LHCN-M2 (cell line): ENCODE data around the gene HDAC4. TPM values are rescaled to one million over a fixed set of nuclear protein-coding genes. Genes with fewer than 3 reads are reported as not detected.

Source experiments
- DNase-seq: peaks from one replicate; pipeline ENCODE4 v3.0.0-alpha.2; 2012; ENCODE audit warnings: low read depth
- total RNA-seq: library from RNA; depleted of rRNA; stranded (reverse); fragments of >200 nt; gene quantifications from 2 replicates; pipeline ENCODE4 v1.2.3, GENCODE V29; 2014

The HDAC4 gene
- total RNA-seq, 1 experiment from 2014 or later, result 26.8 TPM

- DNase-seq, result no peak
Measured at GRCh38 chr2:239297142-239298004, 103.4 kb downstream of the HDAC4 start.

DNA sequence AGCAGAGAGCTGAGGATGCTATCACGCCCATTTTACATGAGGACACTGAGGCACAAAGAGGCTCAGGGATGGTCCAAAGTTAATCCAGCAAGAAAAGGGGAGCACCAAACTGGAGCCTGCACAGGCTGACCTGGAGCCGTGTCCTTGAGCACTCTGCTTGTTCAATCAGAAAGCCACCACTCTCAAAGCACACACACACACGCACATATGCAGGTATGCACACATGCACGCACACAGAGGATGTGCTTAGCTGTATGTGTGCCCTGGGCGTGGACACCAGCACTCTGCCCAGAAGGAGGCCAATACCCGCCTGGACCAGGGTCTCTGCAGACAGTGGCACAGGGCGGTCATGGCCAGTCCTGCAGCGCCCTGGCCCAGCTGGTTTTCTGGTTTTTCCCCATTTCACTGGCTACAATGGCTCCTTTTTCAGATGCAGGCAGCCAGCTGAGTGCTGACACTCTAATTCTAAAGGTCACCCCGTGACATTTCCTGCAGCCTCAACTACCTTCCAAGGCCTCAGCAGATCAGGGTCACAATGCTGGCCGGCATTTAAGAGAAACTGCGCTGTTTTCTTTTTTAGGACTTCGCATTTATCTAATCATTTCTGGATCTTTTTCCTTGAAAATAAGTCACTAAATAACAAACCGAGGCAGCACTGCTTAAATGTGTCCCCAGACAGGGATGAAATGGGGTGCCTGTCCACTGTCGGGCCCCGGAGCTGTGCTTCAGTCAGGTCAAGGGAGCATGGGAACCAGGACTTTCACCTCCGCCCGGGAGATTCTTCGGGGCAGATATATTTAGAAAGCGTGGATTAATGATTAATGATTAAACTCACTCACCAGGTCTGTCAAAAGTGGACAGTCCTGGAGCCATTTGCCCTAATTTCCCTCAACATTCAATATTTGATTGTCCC, 104.5 kb downstream of the HDAC4 start:
- no peak for DNase-seq

DNA sequence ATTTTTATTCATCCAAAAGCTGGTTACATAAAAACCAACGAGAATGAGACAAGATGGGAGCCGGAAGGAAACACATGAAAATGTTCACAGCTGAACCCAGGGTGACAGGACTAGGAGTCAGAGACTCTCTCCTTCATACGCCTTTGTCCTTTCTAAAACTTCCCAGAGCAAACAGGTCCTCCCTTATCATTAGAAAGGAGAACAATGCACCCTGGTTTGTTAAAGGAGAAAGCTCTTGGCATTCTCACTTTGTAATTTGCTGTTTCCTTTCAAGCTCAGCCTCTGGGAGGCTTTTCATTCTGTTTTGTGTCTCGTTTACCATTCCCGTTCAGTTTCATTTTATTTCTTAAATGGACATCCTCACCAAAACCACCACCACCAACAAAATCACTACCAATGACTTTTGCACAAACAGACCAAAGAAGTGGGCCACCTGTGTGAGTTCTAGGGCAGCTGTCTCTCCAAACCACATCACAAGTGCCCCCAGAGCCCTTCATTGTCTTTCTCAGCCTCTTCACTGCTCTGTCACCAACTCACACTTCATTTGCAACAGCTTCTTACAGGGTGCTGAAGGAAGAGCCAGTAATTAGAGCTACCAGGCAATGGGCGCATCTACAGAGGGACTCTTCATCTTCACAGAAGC, 105.3 kb downstream of the HDAC4 start:
- no peak for DNase-seq

- DNase-seq, result no peak
Measured at GRCh38 chr2:239294571-239295054, 106.2 kb downstream of the HDAC4 start.

DNA sequence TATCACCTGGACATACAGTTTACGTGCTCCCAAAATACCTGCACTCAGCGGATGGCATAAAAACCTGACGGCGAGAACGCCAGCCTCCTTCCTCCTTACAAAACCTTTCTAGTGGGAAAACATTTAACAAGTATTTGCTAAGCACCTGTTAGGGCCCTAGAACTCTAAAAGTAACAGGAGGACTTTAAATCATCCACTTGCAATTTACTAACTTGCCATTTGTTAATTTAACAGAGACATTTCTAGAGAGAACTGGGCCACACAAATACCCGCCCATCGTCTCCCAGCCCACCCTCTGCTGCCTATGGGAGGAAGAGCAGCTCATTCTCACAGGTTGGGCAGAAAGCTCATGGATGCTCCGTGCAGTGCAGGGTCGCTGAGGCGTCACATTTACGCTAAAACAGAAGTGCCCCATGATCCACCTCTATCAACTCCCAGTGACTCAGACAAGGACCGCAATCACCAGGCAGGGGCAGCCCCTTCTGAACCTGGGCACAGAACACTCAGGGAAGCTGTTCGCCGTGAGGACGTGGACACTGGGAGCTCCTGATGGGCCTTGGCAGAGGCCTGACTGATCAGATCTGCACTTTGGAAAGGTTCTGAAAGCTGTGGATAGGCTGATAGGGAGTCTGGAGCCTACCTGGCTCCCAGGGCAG, 106.9 kb downstream of the HDAC4 start:
- no peak for DNase-seq

DNA sequence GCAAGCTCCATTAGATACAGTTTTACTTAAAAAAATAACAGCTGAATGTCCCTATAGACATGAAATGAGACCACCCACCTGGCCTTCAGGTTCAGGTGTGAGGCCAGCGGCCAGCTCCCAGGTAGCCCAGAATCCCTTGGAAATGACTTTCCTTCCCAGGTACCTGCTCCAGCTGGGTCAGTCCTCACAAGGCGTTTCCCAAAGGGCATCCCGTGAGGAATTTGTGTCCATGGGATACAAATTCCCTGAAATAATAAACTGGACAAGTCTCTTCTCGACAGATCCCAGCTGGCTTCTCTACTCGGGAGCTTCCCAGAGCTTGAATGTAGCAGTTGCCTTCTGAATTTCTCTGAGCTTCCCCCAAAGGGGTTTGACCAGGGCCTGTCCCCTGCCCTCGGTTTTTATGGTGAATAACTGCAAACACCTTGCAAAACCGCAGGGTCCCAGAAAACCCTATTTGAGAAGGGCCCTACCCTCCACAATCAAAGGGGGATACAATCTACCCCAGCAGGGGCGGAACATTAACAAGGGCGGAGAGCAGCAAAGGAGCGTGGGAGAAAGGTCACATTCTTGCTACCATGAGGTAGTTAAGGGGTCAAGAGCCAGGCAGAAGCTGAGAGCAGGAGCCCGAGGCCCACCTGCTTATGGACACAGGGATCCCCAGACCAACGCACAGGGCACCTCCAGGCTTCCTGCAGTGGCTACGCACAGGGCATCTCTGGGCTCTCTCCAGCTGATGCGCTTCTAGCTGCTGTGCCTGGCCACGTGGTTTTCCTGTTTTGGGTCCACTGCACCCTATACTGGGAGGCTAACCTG, 107.7 kb downstream of the HDAC4 start:
- no peak for DNase-seq

DNA sequence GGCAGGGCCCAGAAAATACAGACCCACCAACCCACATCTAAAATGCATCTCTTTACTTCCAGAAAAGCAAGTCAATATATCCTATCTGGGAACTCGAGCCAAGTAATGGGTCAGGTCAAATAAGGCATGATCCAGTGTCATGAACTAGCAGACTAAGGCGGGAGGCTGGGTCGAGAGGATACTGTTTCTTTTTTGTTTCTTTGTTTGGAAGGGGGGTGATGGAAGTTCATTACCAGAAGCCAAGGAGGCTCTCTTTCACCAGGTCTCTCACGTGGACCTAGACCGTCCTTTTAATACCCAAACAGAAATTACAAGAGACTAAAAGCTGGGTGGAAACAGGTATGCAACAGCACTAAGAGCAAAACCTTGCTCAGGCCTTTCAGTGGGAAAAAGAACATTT, 108.3 kb downstream of the HDAC4 start:
- no peak for DNase-seq

DNA sequence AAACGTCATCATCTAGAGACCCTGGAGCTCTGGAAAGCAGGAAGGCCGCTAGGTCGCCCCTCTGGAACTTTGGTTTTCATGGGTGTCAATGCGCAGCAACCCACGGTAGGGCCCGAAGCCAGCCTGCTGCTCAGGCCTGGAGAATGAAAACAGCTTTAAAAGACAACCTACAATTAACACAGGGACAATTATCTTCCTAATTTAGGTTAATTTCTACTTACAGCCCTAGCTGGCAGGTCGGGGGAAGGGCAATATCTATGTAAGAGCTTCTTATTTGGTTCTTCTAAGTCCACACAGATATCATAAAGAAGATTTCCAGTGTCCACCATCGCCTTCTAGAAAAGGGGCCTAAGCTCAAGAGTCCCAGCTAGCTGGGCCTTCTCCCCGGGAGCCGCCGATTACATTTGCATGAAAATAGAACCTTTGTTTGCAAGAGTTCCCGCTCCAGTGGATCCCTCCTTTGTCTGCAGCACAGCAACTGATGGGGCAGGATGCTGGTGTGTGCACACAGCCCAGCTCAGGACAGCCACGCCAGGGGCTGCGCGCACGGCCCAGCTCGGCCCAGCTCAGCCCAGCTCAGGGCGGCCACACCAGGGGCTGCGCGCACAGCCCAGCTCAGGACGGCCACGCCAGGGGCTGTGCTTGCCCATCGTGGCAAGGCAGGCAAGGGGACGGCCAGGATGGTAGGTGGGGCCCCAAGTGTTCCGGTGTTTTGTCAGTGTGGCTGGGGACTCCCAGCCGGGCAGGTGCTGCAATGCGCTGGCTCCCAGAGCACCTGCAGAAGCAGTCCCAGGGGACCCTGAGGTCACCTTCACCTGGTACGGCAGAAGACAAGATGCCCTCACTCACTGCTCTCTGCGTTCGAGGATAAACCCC, 109.1 kb downstream of the HDAC4 start:
- no peak for DNase-seq

DNA sequence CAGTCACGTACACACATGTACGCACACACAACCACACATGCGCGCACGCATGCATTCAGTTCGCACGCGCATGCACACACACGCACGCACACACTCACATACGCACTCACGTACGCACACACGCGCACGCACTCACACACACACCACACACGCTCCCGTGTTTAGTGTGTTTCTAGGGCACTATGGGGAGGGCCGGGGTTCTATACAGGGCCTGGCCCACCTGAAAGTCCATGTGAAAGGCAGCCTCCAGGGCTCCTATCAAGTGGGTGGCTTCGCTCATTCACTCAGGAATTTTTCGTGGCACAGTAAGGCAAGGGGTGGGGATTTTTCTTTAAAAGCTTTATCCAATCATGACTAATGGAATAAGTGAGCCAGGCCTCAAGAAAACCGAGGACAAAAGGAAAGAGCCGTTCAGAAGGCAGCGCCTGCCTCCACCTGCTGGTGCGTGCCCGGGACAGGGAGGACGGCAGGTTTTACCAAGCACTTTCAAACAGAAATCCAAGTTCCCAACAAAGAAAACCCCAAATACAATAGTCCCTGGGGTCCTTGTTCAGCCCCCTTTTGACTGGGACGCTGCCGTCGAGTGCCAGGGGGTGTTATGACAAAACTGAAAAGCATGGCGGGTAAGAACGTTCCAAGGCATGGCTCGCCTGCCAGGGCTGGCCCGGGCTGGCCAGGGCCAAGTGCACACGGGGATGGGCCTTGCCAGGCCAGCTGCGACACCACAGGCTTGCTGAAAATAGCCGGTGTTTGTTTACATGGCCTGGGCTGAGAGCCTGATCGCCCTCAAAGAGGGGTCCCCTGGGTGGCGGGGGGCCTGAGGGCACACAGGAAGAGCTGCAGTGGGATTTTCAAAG, 110.0 kb downstream of the HDAC4 start:
- no peak for DNase-seq

- no peak for DNase-seq
Measured at GRCh38 chr2:239289545-239289944, 111.3 kb downstream of the HDAC4 start.

GRCh38 chr2:239288951-239289511, 111.8 kb downstream of the HDAC4 start:
- DNase-seq, result no peak

DNA sequence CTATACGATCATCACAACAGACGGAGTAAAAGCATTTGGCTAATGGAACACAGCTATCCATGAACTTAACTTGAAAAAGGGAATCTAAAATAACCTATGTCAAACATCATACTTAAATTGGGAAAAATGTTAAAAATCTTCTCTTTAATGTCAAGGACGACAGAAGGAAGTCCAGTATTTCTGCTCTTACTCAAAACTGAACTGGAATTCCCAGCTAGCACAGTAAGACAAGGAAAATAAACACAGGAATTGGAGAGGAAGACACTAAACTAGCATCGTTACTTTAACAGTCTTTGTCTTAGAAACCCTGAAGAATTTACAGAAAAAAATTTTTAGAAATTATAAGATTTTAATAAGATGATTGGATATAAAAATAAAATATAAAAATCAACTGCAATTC, 112.6 kb downstream of the HDAC4 start:
- no peak for DNase-seq

DNA sequence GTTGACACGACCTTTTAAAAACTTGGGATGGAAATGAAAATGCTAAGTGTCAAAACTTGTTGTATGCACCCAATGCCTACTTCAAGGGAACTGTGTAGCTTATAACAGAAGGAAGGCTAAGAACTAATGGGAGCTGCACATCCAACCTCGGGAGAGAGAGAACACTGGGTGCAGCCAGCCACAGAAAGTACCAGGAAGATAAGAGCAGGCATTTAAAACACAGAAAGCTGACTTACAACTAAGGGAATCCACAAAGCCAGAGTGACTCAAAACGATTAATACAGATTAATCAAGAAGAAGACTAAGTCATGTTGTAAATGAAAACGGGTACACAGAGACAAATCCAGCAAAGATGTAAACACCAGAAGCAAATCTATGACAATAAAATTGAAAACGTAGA, 113.4 kb downstream of the HDAC4 start:
- DNase-seq, result no peak

DNA sequence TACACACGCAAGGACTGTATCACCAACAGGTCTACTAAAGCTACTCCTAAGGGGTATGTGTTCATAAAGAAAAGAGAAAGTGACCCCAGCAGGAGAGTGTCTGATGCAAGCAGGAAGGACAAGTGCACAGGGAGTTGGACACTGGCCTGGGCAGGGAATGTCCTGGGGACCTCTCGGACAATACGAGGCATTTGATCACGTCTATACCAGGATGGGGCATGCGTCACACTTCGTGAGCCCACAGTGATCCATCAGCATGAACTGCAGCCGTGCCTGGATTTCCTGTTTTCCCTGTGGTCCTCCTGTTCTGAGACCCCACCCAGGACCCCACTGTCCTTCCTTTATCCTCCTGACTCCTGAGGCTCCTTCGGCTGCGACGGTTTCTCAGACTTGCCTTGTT, 113.9 kb downstream of the HDAC4 start:
- no peak for DNase-seq

DNA sequence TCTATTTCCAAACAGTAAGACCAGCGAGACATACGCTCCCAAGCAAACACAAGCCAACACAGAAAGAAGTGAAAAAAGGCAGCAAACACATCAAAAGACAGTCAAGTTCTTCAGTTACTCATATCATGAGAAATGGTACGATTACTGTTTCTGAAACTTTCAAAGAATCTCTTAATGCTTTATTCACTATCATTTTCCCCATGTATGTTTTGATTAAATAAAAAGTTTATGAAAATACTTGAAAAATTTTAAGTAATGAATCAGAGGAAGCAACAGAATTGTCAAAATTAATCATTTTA, 114.9 kb downstream of the HDAC4 start:
- DNase-seq, result no peak

DNA sequence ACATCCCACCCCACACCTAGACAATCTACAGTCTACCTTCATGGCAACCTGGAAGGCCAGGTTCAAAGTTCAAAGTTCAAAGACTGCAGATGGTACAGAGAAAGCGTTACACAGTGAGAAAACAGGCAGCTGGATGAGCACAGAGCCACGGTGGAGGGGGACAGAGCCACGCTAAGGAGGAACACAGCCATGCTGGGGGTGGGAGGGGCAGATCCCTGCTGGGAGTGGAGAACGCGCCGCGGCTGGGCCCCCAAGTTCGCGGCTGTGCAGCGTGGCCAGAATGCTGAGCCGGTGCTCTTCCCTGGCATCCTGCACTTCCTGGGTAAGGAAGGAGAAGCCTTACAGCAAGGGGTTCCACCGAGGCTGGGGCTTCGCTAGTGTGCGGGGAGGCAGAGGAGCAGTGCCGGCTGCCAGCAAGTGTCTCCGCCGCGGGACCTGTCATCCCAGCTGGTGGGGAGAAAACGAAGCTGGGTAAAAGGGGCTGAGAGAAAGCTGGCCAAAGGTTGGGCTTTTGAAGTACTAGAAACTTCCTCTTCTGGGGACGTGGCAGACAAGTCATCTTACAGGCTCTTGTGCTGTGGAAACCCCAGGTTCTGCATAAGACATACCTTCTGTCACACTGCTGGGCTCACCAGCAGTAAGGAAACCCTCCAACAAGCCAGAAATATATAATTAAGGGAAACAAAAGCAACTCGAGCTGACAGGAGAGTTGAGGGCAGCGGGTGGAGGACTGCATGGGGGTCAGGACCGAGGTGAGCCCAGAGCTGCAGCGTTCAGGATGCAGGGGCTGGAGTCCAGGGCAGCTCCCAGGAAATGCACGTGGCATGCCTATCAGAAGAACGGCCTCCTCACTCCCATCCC, 115.5 kb downstream of the HDAC4 start:
- no peak for DNase-seq
